Globus pallidus (tissue), 1 donor: ENCODE data around the gene ACADL.
A peak's percentile ranks its signal among the peaks of the same experiment; 100 is the strongest.

Experiments used
- DNase-seq: peaks from one replicate; pipeline ENCODE4 v3.0.0-alpha.2; 2015; ENCODE audit warnings: low spot score

Gene ACADL

DNA sequence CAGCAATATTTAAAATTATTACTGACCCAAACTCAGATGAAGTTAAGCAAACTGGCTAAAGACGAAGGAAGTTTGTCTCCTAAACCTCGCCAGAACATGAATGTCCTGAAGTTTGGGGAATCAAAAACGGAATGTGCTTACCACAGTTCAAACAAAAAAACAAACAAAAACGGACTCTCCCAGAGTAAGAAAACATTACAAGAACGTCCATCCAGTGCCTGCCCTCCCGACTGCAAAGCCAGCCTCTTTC is 55.1 kb downstream of the ACADL start:
- no peak for DNase-seq

DNA sequence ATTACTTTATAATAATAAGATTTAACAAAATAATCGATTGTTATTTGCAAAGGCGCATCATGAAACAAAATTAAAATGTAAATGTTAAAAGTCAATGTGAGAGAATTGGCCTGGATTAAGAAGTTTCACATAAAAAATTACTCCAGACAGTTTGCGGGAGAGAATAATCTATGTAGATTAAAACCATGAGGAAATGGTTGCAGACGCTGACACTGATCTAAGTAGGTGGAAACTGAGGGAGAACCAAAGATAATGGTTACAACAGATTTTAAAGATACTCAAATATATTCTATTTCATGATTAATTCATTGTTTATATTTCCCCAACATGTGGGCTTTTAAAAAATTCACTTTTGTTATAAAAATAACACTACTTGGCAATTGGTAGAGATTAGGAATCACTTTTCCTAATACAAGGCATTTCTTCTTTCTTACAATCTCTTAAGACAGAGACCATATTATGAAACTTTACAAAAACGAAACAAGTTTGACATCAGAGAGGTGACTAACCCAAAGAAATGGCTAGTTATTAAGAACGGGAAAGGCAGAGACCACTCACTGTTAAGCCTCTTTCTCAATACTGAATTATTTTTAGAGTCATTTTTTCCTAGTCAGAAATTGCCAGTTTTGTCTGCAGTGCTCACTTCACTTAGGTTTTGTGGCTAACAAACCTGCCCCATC is 55.6 kb downstream of the ACADL start:
- peak; percentile 15 for DNase-seq

DNA sequence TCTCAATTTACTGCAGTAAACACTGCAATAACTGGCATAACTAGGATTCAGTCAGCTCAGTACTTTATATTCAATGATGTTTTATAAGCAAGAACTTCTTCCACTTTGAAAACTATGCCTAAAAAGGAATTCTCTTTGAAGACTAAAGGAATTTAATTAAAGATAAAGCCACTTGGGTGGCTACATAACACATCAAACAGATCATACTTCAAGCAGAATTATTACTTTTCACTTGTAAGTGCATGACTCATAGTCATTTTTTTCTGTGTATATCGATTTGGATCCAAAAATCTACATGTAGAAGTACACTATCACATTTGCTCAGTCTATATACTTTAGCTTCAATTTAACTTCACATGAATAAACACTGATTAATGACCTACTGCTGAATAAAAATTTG is 58.0 kb downstream of the ACADL start:
- DNase-seq, result no peak

DNA sequence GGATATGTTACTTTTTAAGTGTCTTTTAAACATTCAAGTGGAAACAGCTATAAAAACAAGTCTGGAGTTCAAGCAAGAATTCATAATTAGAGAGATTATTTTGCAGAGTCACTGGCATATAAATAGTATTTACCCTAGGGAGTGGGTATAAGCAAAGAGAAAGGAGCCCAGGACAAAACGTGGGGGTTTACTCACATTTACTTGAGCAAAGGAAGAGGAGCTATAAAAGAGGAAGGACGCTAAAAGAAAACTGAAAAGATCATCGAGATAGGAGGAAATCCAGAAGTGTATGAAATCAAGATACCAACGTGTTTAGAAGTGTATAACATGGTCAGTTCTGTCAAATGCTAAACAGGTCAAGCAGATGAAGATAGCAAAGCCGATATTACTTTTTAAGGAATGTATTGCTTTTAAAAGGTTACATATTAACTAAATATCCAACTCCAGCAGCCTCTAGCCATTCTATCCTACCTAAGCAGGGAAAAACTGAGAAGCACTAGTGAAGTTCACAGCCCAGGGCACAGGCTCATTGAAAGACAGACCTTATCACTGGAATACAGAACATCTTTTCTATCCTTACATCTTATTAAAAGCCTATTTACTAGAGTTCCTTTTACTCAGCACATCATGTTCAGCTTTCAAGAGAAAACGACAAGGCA is 62.7 kb downstream of the ACADL start:
- no peak for DNase-seq

DNA sequence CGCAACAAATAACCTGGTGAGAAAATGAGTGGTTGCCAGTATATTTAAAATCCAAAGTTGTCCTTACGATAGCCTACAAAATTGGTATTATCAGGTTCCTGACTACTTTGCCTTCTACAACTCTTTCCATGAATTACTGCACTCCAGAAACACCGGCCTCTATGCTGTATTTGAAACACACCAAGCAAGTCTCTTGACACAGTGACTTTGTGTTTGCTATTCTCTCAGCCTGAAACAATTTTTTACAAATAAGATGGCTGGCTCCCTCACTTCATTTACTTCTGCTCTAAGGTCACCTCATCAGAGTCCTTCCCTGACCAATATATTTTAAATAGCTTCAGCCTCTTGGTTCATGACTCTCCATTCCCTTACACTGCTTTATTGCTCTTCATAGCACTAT is 66.2 kb downstream of the ACADL start:
- DNase-seq, result no peak

DNA sequence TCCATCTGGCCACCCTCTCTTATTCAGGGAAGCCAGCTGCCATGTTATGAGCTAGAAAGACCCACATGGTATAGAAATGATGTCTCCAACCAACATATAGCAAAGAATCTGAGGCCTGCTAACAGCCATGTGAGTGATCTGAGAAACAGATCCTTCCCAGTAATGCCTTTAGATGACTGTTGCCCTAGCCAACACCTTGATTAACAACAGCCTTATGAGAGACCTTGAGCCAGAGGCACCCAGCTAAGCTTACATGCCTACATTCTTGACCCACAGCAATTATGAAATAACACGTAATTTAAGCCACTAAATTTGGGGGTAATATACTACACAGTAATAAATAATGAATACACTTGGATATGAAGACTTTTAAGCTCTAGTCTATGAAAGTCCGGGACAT is 67.0 kb downstream of the ACADL start:
- no peak for DNase-seq

DNA sequence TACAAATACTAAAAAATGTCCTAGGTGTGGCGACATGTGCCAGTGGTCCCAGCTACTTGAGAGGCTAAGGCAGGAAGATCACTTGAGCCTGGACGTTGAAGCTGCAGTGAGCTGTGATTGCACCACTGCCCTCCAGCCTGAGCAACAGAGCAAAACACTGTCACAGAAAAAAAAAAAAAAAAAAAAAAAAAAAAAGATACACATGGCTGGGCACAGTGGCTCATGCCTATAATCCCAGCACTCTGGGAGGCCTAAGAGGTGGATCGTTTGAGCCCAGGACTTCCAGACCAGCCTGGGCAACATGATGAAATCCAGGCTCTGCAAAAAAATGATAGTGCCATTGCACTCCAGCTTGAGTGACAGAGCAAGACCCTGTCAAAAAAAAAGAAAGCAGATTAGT is 67.7 kb downstream of the ACADL start:
- no peak for DNase-seq

DNA sequence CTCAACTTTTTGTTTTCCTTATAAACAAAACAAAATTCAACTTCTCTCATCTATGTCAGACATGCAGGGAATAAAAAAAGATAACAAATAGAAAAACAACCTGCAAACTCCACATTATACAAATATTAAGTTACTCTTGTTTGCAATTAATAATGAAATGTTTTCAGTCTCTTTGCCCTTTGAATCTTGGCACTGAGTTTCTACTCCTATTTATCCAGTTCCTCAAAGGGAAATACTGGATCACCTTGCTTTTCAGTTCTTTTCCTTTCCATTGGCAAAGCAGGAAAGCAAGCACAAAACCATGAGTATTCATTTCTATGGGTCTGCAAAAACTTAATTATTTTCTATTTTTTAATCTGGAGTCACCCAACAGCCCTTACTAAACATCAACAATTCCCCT is 77.6 kb downstream of the ACADL start:
- no peak for DNase-seq
